MM.1S (cell line): Measurements from ENCODE around the gene SLC45A1.

Experiments used
- DNase-seq: peaks from one replicate; pipeline ENCODE4 v3.0.0-alpha.2; 2015
- H2AFZ ChIP-seq: fragments of 300-600 bp; sonication (generic); 2 replicates; pipeline ENCODE4 v1.6.0; 2016; ENCODE audit warnings: antibody characterized with exemption, low read length
- H3F3A ChIP-seq: fragments of 300-600 bp; sonication (generic); 2 replicates; pipeline ENCODE4 v1.6.1; 2016; ENCODE audit warnings: mild to moderate bottlenecking, antibody characterized with exemption, low read length, moderate library complexity, mixed read lengths; ENCODE audit not compliant: insufficient read depth
- H3K27ac ChIP-seq: fragments of 300-600 bp; sonication (generic); 2 replicates; pipeline ENCODE4 v1.5.1; 2016; ENCODE audit warnings: mild to moderate bottlenecking, low read length
- H3K27me3 ChIP-seq: fragments of 300-600 bp; sonication (generic); replicated peaks from 2 replicates; pipeline ENCODE4 v1.6.0; 2016; ENCODE audit warnings: low read length; ENCODE audit not compliant: insufficient read depth
- H3K36me3 ChIP-seq: fragments of 300-600 bp; sonication (generic); replicated peaks from 2 replicates; pipeline ENCODE4 v1.6.1; 2016; ENCODE audit warnings: mild to moderate bottlenecking, low read length, mixed read lengths; ENCODE audit not compliant: insufficient read depth
- H3K4me1 ChIP-seq: fragments of 300-600 bp; sonication (generic); 2 replicates; pipeline ENCODE4 v1.6.1; 2016; ENCODE audit warnings: low read length, mixed read lengths
- H3K4me2 ChIP-seq: fragments of 300-600 bp; sonication (generic); 2 replicates; pipeline ENCODE4 v1.6.0; 2016; ENCODE audit warnings: low read depth, low read length
- H3K4me3 ChIP-seq: fragments of 300-600 bp; sonication (generic); 2 replicates; pipeline ENCODE4 v1.5.1; 2016; ENCODE audit warnings: low read length, mixed read lengths
- H3K79me2 ChIP-seq: fragments of 300-600 bp; sonication (generic); 2 replicates; pipeline ENCODE4 v1.6.1; 2016; ENCODE audit warnings: mixed run types, low read length, mixed read lengths
- H3K9ac ChIP-seq: fragments of 300-600 bp; sonication (generic); 2 replicates; pipeline ENCODE4 v1.6.1; 2016; ENCODE audit warnings: low read length, mixed read lengths
- H3K9me2 ChIP-seq: fragments of 300-600 bp; sonication (generic); replicated peaks from 2 replicates; pipeline ENCODE4 v1.6.1; 2016; ENCODE audit warnings: mild to moderate bottlenecking, low read length, mixed read lengths; ENCODE audit not compliant: insufficient read depth
- H3K9me3 ChIP-seq: fragments of 300-600 bp; sonication (generic); replicated peaks from 2 replicates; pipeline ENCODE4 v1.6.1; 2016; ENCODE audit warnings: mild to moderate bottlenecking, low read length, mixed read lengths; ENCODE audit not compliant: insufficient read depth
- H4K20me1 ChIP-seq: fragments of 300-600 bp; sonication (generic); 2 replicates; pipeline ENCODE4 v1.6.1; 2016; ENCODE audit warnings: mild to moderate bottlenecking, low read length, moderate library complexity, mixed read lengths; ENCODE audit not compliant: insufficient read depth
- CTCF ChIP-seq: fragments of 300-600 bp; sonication (generic); IDR thresholded peaks from 2 replicates; pipeline ENCODE4 v1.5.1; 2016; ENCODE audit warnings: antibody characterized with exemption, low read length, mixed read lengths
- EZH2 ChIP-seq: fragments of 300-600 bp; sonication (generic); optimal IDR thresholded peaks from 2 replicates; pipeline ENCODE3; 2017; ENCODE audit warnings: low read depth, mild to moderate bottlenecking, antibody characterized with exemption, low read length, mixed read lengths
- EZH2phosphoT487 ChIP-seq: fragments of 300-600 bp; sonication (generic); IDR thresholded peaks from 2 replicates; pipeline ENCODE4 v1.6.1; 2018; ENCODE audit warnings: antibody characterized with exemption, low read length

Gene SLC45A1

DNA sequence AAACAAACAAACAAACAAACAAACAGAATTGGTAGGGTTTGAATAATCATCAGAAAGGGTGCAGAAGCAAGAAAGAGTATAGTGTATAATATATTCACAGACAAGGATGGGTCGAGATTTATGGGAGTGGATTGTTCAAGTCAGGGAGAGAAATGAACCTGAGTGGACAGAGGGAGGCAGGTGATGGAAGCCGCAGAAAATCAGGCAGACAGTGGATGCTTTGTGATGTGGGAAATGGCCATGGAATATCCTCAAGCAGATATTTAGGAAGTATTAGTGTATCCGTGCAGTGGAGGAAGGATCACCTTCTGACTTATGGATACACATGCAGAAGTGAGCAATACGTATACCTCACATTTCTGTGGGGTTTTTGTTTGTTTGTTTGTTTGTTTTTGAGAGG, 14.0 kb upstream of the SLC45A1 start:
- no peak for DNase-seq
- Histone ChIP-seq H2AFZ (no peak overlapping the region), H3K4me3 (no peak overlapping the region), H4K20me1 (no peaks in the 10 kb centered on the region), H3K4me2 (no peak overlapping the region), H3K36me3 (no peaks in the 10 kb centered on the region), H3K27ac (no peak overlapping the region), H3K9me3 (no peaks in the 10 kb centered on the region), H3K27me3 (peaks cover 70% of the 10 kb centered on the region), H3K4me1 (no peaks in the 10 kb centered on the region), H3K9ac (no peak overlapping the region), H3F3A (no peaks in the 10 kb centered on the region), H3K79me2 (no peaks in the 10 kb centered on the region), H3K9me2 (no peaks in the 10 kb centered on the region)
- TF ChIP-seq EZH2phosphoT487 (no peak), CTCF (no peak), EZH2 (no peak)

- Histone ChIP-seq H3K9me2 (no peaks in the 10 kb centered on the region), H3K79me2 (no peaks in the 10 kb centered on the region), H3K9me3 (no peaks in the 10 kb centered on the region), H3K4me2 (no peak overlapping the region), H3F3A (no peaks in the 10 kb centered on the region), H4K20me1 (no peaks in the 10 kb centered on the region), H3K27ac (no peak overlapping the region), H3K4me3 (no peak overlapping the region), H3K36me3 (no peaks in the 10 kb centered on the region), H3K4me1 (no peaks in the 10 kb centered on the region), H3K9ac (no peak overlapping the region), H2AFZ (no peak overlapping the region), H3K27me3 (peaks cover 49% of the 10 kb centered on the region)
- DNase-seq, result no peak
- TF ChIP-seq CTCF (no peak), EZH2phosphoT487 (no peak), EZH2 (no peak)
Measured at GRCh38 chr1:8307628-8308027, 10.3 kb upstream of the SLC45A1 start.

- no peaks in the 10 kb centered on the region for H3K79me2 ChIP-seq
- no peak overlapping the region for H3K9ac ChIP-seq
- H3K27me3 ChIP-seq, result peaks cover 55% of the 10 kb centered on the region
- H3F3A ChIP-seq, result no peaks in the 10 kb centered on the region
- H3K27ac ChIP-seq, result no peak overlapping the region
- no peaks in the 10 kb centered on the region for H3K4me1 ChIP-seq
- no peaks in the 10 kb centered on the region for H3K9me3 ChIP-seq
- no peaks in the 10 kb centered on the region for H4K20me1 ChIP-seq
- H3K36me3 ChIP-seq, result no peaks in the 10 kb centered on the region
- no peak overlapping the region for H3K4me2 ChIP-seq
- TF ChIP-seq EZH2 (no peak), CTCF (no peak), EZH2phosphoT487 (no peak)
- DNase-seq, result no peak
- no peaks in the 10 kb centered on the region for H3K9me2 ChIP-seq
- H3K4me3 ChIP-seq, result no peak overlapping the region
- no peak overlapping the region for H2AFZ ChIP-seq
Measured at GRCh38 chr1:8311068-8311718, 6.7 kb upstream of the SLC45A1 start.
